H1 (cell line): ENCODE data around the gene NF1.

Experiments
- ASH2L ChIP-seq: fragments of 200-600, 300-600 bp; sonication (generic); IDR thresholded peaks from one replicate; pipeline ENCODE4 v1.7.1; 2017; ENCODE audit warnings: low read length
- ATF2 ChIP-seq: IDR thresholded peaks from 2 replicates; pipeline ENCODE4 v1.6.1; 2012; ENCODE audit warnings: low read length, inconsistent platforms
- CTCF ChIP-seq, 3 experiments: IDR thresholded peaks; 1 replicate in 2 of 3; 2 replicates in 1 of 3; pipeline versions ENCODE4 v1.5.1 to v1.6.1; 2011; ENCODE audit warnings: low read length in 3 of 3, mild to moderate bottlenecking in 3 of 3, inconsistent platforms in 2 of 3, low read depth in 1 of 3, moderate library complexity in 1 of 3; ENCODE audit not compliant: insufficient read depth in 1 of 3; ENCODE audit errors: control extremely low read depth in 1 of 3
- EP300 ChIP-seq, 2 experiments: IDR thresholded peaks; 1 replicate in 1 of 2; 2 replicates in 1 of 2; pipeline ENCODE4 v1.6.1; 2011 to 2012; ENCODE audit warnings: low read depth in 2 of 2, low read length in 2 of 2, mild to moderate bottlenecking in 2 of 2, borderline replicate concordance in 1 of 2, inconsistent platforms in 1 of 2, moderate library complexity in 1 of 2
- GTF2F1 ChIP-seq: IDR thresholded peaks from 2 replicates; pipeline ENCODE4 v1.6.1; 2012; ENCODE audit warnings: low read depth, low read length, improper control_type of control experiment, borderline replicate concordance
- HDAC2 ChIP-seq, 2 experiments: fragments of 300-600 bp in 1 of 2; sonication (generic) in 1 of 2; IDR thresholded peaks; 2 replicates each; pipeline ENCODE4 v1.6.1; 2011 to 2012; ENCODE audit warnings: low read depth in 2 of 2, low read length in 2 of 2, mild to moderate bottlenecking in 2 of 2, moderate library complexity in 2 of 2, borderline replicate concordance in 1 of 2, inconsistent platforms in 1 of 2
- KDM1A ChIP-seq: fragments of 200-600, 300-600 bp; sonication (generic); IDR thresholded peaks from 2 replicates; pipeline ENCODE4 v1.7.1; 2016; ENCODE audit warnings: mild to moderate bottlenecking, low read length, borderline replicate concordance
- MAX ChIP-seq: IDR thresholded peaks from 2 replicates; pipeline ENCODE4 v1.6.1; 2012; ENCODE audit warnings: inconsistent platforms
- POLR2A ChIP-seq, 2 experiments: IDR thresholded peaks; 1 replicate in 1 of 2; 2 replicates in 1 of 2; pipeline ENCODE4 v1.6.1; 2011; ENCODE audit warnings: low read depth in 2 of 2, low read length in 2 of 2, mild to moderate bottlenecking in 2 of 2; ENCODE audit errors: control extremely low read depth in 1 of 2
- RFX5 ChIP-seq: IDR thresholded peaks from 2 replicates; pipeline ENCODE4 v1.6.1; 2011; ENCODE audit warnings: low read depth, low read length, improper control_type of control experiment, borderline replicate concordance
- SAP30 ChIP-seq: fragments of 300-600 bp; sonication (generic); IDR thresholded peaks from 2 replicates; pipeline ENCODE4 v1.7.1; 2012; ENCODE audit warnings: low read length, moderate library complexity, mild to moderate bottlenecking, inconsistent platforms; ENCODE audit not compliant: insufficient read depth, insufficient replicate concordance
- SIN3A ChIP-seq, 2 experiments: IDR thresholded peaks in 1 of 2; conservative IDR thresholded peaks in 1 of 2; 2 replicates each; pipeline ENCODE4 v1.6.1; 2011 to 2012; ENCODE audit warnings: low read length in 2 of 2, improper control_type of control experiment in 1 of 2, low read depth in 1 of 2, mild to moderate bottlenecking in 1 of 2
- SIX5 ChIP-seq: IDR thresholded peaks from 2 replicates; pipeline ENCODE4 v1.6.1; 2011; ENCODE audit warnings: mild to moderate bottlenecking, low read depth, low read length
- TAF7 ChIP-seq: optimal IDR thresholded peaks from 2 replicates; pipeline ENCODE3; 2011; ENCODE audit warnings: low read depth, mild to moderate bottlenecking, inconsistent platforms, low read length, moderate library complexity, borderline replicate concordance

GRCh38 chr17:31364012-31364411, 269.2 kb downstream of the NF1 start:
- TF ChIP-seq MAX (no peak), POLR2A (IDR thresholded peaks at IDR 0.05; ENCODE audit: control extremely low read depth in 1 of 2, low read depth in 2 of 2, low read length in 2 of 2) (no peak), ASH2L (no peak), SIX5 (no peak), ATF2 (no peak), CTCF (IDR thresholded peaks at IDR 0.05; ENCODE audit: control extremely low read depth in 1 of 3, insufficient read depth in 1 of 3, low read depth in 1 of 3, low read length in 3 of 3) (no peak), EP300 (IDR thresholded peaks at IDR 0.05; ENCODE audit: borderline replicate concordance in 1 of 2, low read depth in 2 of 2, low read length in 2 of 2) (no peak), HDAC2 (IDR thresholded peaks at IDR 0.05; ENCODE audit: borderline replicate concordance in 1 of 2, low read depth in 2 of 2, low read length in 2 of 2) (no peak), KDM1A (no peak), SAP30 (no peak), SIN3A (conservative IDR thresholded peaks at IDR 0.05 in 1 of 2, IDR thresholded peaks at IDR 0.05 in 1 of 2; ENCODE audit: low read depth in 1 of 2, low read length in 2 of 2) (no peak), GTF2F1 (no peak), RFX5 (no peak), TAF7 (no peak)
